Muscle of back (tissue), 11 donors: Measurements from ENCODE around the gene NT5DC4. TPM values are rescaled to one million over a fixed set of nuclear protein-coding genes. Genes with fewer than 3 reads are reported as not detected.
"Not testable (repeated sequence)": the region's sequence is repeated elsewhere in the genome, so short reads cannot be mapped to it uniquely, and the experiment has no call there.

Experiments
- DNase-seq, 3 donors: peaks; one replicate each; pipeline versions ENCODE4 v3.0.0 to v3.0.0-alpha.2; 2013
- polyA plus RNA-seq, 10 donors: library from polyadenylated mRNA; unstranded; fragments of 120-200 nt; gene quantifications; one replicate each; pipeline ENCODE4 v1.2.1, GENCODE V29; 2013; ENCODE audit not compliant: insufficient read length in 10 of 10

Gene NT5DC4
- polyA plus RNA-seq, 10 donors: 0.18 to 0.67 (median 0.18) TPM; not detected in 7

- no peak for DNase-seq
These were observed 20.7 kb upstream of the NT5DC4 start for GRCh38 chr2:112699984-112700667.

DNA sequence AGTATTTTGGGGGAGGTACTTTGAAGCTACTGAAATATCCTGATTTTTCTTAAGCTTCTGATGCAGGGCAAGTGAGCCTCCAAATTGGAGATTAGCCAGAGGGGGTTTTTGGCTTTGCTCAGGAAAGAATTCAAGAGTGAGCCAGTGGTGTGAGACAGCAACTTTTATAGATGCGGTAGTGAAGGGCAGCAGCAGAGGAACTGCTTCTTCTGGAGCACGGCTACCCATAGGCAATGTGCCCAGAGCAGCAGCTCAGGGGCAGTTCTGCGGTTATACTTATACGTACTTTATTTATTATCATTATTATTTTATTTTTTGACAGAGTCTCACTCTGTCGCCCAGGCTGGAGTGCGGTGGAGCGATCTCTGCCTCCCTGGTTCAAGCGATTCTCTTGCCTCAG lies 19.8 kb upstream of the NT5DC4 start:
- no peak for DNase-seq

DNA sequence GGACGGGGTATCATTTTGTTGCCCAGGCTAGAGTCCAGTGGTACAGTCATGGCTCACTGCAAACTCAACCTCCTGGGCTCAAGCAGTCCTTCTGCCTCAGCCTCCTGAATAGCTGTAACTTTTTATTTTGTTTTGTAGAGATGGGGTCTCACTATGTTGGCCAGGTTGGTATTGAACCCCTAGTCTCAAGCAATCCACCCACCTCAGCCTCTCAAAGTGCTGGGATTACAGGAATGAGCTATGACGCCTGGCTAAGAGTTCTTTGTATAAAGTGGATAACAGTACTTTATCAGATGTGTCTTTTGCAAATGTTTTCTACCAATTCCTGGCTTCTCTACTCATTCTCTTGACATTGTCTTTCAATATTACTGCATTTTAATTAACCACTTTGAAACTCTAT lies 17.1 kb upstream of the NT5DC4 start:
- DNase-seq: no peak

DNA sequence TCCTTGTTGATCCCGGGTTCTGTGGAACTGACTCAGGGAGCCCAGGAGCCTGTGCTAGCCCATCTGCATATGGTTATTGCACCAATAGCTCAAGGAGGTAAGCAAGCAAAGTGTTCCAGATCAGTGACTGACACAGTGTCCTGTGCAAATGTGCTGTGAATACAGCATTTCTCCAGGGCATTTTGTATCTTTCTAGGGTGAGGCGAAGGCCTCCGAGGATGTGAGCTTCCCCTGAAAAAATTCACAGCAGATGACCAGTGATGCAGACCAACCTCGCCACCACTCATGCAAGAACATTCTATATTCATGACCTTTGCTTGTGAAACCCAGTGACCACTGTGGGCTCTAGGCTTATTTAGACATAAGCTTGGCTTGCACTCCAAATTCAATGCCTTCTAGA lies 15.2 kb upstream of the NT5DC4 start:
- DNase-seq: no peak

GRCh38 chr2:112706170-112706664 lies 14.6 kb upstream of the NT5DC4 start:
- no peak for DNase-seq

GRCh38 chr2:112706947-112707346 lies 13.9 kb upstream of the NT5DC4 start:
- not testable (repeated sequence) for DNase-seq

DNA sequence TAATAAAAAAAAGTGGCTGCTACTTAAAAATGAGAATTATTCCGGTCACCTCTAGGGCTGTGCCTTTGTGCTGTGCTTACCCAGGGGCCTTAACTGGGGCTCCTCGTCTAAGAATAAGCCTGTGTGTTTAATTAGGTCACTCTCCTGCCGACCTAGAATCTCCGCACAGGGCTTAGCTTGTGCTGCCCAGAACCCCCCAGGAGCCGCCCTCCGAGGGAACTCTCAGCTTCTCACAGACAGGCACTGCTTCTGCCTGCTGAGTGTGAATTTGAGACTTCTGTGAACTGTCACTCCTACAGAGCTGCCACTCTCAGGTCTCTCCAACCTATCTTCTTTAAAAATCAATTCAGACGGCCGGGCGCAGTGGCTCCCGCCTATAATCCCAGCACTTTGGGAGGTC lies 11.9 kb upstream of the NT5DC4 start:
- DNase-seq: no peak

- DNase-seq: no peak
These were observed 11.1 kb upstream of the NT5DC4 start for GRCh38 chr2:112709703-112710102.

DNA sequence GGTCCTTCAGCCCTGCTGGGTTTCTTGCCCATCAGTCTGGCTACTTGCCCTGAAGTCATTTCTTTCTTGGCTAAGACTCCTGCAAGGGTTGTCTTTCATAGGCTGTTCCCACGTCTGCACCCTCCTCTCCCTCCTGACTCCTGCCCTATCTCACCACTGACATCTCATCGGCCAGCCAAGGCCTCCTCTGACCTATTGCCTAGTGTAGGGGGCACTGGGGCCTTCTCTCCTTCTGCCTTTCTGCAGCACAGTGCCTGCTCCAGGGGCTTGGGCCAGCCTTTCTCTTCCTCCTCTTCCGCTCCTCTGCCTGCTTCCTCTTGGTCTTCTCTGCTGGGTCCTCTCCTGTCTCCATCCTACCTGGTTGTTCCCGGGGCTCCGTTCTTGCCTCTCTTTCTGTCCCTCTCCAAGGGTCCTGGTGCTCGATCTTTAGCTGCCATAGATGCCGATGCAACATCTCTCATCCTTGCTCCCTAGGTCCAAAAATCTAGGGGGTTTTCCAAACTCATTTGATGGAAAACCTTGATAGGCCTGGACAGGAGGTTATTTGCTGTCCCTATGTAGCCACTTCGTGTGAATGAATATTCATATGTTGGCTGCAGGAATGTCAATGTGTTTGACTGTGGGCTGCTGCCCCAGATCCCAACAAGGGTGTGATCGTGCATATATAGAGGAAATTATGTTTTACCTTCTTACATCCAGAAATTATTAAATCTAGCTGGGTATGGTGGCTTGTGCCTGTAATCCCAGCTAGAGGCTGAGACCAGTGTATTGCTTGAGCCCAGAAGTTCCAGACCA lies 9.7 kb upstream of the NT5DC4 start:
- no peak for DNase-seq

DNA sequence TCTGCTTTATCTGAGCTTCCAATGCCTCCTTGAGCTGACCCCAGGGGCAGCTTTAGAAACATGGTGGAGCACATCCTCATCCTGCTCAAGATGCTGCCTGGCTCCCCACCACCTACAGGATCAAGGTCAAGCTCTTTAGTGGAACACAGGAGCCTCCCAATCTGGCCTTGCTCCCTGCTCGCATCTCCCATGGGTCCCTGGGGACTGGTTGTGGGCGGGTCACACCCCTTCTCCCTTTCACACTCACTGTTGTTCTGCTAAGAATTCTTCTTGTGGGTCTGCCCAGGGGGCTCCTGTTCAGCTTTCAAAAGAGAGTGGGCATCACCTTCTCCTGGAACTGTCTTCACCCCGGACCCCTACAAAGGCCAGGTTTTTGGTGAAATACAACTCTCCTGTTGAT lies 8.4 kb upstream of the NT5DC4 start:
- DNase-seq: no peak

DNA sequence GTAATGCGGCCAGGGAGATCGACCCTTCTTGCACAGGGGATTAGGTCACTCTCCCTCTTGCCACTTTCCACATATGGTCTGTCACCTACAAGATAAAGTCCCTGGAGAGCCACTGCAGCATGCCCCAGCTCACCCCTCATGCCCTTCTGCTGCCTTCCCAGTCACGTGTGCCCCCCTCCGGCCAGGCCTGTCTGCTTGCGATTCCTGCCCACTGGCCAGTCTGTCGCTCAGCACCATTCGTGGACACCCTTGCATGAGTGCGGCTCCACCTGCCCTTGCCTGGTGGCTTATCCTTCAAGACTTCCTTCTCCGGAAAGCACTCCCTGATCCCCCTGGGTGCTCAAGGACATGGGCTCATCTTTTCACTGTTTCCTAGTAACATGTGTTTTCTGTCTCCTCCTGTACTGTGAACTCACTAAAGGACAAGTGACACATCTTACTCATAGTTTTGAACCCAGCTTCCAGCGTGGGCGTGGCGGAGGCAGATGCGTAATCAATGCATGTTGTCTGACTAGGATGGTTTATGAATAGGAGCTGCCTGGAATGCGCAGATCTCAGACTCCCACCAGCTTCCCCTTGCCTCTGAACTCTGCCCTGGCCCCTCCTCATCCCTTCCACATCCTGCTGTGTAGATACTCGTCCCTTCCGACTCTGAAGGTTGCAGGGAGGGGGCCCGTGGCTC lies 7.8 kb upstream of the NT5DC4 start:
- no peak for DNase-seq

DNA sequence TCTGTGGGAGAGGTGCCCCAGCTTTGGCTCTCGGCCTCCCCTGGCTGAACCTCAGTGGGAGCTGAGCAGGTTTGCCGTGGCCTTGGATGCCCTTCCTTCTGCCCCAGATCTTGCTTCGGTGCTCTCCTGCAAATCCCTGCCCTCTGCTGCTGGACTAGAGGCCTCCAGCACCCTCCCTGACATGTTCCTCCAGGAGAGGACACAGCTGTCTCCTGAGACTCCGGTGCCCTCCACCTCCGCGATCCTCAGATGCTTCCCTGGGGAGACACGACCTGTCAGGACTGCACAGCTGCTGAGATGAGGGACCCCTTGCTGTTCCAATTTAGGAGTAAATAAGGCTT lies 7.3 kb upstream of the NT5DC4 start:
- DNase-seq: no peak

DNA sequence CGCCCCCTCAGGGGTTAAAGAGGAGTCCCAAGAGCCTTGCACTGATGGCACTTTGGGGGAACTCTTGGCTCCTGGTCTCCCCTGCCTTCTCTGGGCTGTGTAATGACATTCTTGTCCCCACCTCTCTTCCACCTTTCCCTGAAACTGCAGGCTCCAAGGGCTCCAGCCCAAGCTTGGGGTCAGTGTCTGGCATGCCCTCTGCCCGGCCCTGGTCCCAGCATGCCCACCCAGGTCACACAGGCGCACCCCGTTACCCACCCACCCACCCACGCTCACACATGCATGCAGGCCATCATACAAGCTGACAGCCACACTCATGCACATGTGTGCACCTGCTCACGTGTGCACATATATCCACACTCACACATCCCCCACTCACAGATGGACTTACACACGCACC lies 6.9 kb upstream of the NT5DC4 start:
- no peak for DNase-seq

DNA sequence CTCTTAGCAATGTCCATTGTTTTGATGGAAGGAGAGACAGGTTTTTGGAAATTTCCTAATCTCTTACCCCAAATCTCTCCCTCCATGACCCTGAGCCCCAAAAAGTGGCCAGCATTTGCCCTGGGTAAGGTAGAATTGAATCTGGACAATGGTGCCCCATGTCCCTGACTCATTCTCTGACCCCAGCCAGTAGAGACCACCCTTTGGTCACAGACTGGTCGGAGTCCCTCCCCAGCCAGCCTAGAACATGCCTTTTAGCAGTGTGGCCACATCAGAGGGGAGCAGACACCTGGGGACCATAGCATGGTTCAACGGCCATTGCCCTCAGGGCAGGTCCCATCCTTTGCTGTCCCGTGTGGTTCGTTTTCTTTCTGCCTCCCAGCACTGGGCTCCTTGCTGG lies 6.5 kb upstream of the NT5DC4 start:
- DNase-seq: no peak

GRCh38 chr2:112714836-112715631 lies 5.8 kb upstream of the NT5DC4 start:
- DNase-seq: no peak

DNA sequence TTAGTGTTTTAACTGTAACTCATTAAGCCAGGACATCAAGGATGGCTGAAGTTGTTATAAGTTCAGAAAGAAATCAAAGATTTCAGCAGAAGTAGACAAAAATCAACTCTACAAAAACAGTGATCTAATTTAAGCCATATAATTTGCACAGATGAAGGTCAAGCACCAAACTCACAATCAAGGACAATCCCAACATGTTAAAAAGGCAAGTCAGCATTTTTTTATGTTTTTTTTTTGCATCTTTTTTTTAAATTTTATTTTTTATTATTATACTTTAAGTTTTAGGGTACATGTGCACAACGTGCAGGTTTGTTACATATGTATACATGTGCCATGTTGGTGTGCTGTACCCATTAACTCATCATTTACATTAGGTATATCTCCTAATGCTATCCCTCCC lies 4.7 kb upstream of the NT5DC4 start:
- DNase-seq: not testable (repeated sequence)

- DNase-seq: not testable (repeated sequence)
These were observed 3.9 kb upstream of the NT5DC4 start for GRCh38 chr2:112716826-112717352.

DNA sequence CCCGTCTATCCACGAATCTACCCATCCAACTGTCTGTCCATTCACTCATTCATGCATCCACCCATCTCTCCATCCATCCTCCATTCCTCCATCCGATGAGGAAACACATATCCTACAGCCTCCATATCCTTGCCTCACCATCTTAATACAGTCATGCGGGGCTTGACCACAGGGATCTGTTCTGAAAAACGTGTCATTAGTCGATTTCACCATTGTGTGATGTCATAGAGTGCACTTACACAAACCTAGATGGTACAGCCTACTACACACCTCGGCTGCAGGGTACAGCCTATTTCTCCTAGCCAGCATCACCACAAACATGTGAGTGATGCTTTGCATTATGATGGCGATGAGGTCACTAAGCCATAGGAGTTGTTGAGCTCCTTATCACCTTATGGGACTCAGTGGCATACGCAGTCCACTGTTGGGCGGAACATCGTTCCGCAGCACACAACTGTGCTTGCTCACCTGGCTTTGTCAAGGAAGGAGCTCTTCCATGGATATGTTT lies 1.9 kb upstream of the NT5DC4 start:
- DNase-seq: no peak

GRCh38 chr2:112721819-112722522 lies 1.2 kb downstream of the NT5DC4 start:
- DNase-seq: no peak

DNA sequence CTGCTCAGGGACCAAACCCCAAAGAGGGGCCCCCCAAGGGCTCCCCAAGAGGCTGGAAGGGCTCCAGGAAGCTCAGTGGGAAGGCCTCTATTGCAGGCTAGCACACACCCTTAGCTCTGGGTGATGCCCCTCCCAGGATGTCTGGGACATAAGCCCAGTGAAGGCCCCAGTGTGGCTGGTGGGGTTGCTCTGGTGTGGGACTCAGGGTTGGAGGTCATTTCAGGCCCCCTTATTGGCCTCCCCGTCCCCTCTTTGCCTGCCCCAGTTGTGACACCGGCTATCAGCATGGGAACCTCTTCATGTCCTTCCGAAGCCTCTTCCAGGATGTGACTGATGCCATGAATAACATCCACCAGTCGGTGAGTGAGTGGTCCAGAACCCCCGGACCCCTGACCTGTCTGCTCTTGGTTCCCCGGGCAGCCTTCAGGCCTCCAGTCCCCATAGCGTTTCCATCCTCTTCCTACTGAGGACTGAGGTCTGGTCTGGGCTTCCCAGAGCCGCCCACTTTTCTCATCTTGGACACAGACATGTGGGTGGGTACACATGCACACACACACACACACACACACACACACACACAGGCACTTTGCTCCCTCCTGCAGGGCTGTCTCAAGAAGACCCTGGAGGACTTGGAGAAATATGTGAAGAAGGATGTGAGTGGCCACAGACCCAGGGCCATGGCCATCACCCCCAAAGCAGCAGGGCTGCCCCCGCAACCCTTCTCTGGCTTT lies 2.2 kb downstream of the NT5DC4 start:
- DNase-seq: no peak
